MM.1S (cell line): ENCODE data around the gene ZNF469.

Source experiments
- DNase-seq: peaks from one replicate; pipeline ENCODE4 v3.0.0-alpha.2; 2015
- H2AFZ ChIP-seq: fragments of 300-600 bp; sonication (generic); 2 replicates; pipeline ENCODE4 v1.6.0; 2016; ENCODE audit warnings: antibody characterized with exemption, low read length
- H3F3A ChIP-seq: fragments of 300-600 bp; sonication (generic); 2 replicates; pipeline ENCODE4 v1.6.1; 2016; ENCODE audit warnings: mild to moderate bottlenecking, antibody characterized with exemption, low read length, moderate library complexity, mixed read lengths; ENCODE audit not compliant: insufficient read depth
- H3K27ac ChIP-seq: fragments of 300-600 bp; sonication (generic); 2 replicates; pipeline ENCODE4 v1.5.1; 2016; ENCODE audit warnings: mild to moderate bottlenecking, low read length
- H3K27me3 ChIP-seq: fragments of 300-600 bp; sonication (generic); replicated peaks from 2 replicates; pipeline ENCODE4 v1.6.0; 2016; ENCODE audit warnings: low read length; ENCODE audit not compliant: insufficient read depth
- H3K36me3 ChIP-seq: fragments of 300-600 bp; sonication (generic); replicated peaks from 2 replicates; pipeline ENCODE4 v1.6.1; 2016; ENCODE audit warnings: mild to moderate bottlenecking, low read length, mixed read lengths; ENCODE audit not compliant: insufficient read depth
- H3K4me1 ChIP-seq: fragments of 300-600 bp; sonication (generic); 2 replicates; pipeline ENCODE4 v1.6.1; 2016; ENCODE audit warnings: low read length, mixed read lengths
- H3K4me2 ChIP-seq: fragments of 300-600 bp; sonication (generic); 2 replicates; pipeline ENCODE4 v1.6.0; 2016; ENCODE audit warnings: low read depth, low read length
- H3K4me3 ChIP-seq: fragments of 300-600 bp; sonication (generic); 2 replicates; pipeline ENCODE4 v1.5.1; 2016; ENCODE audit warnings: low read length, mixed read lengths
- H3K79me2 ChIP-seq: fragments of 300-600 bp; sonication (generic); 2 replicates; pipeline ENCODE4 v1.6.1; 2016; ENCODE audit warnings: mixed run types, low read length, mixed read lengths
- H3K9ac ChIP-seq: fragments of 300-600 bp; sonication (generic); 2 replicates; pipeline ENCODE4 v1.6.1; 2016; ENCODE audit warnings: low read length, mixed read lengths
- H3K9me2 ChIP-seq: fragments of 300-600 bp; sonication (generic); replicated peaks from 2 replicates; pipeline ENCODE4 v1.6.1; 2016; ENCODE audit warnings: mild to moderate bottlenecking, low read length, mixed read lengths; ENCODE audit not compliant: insufficient read depth
- H3K9me3 ChIP-seq: fragments of 300-600 bp; sonication (generic); replicated peaks from 2 replicates; pipeline ENCODE4 v1.6.1; 2016; ENCODE audit warnings: mild to moderate bottlenecking, low read length, mixed read lengths; ENCODE audit not compliant: insufficient read depth
- H4K20me1 ChIP-seq: fragments of 300-600 bp; sonication (generic); 2 replicates; pipeline ENCODE4 v1.6.1; 2016; ENCODE audit warnings: mild to moderate bottlenecking, low read length, moderate library complexity, mixed read lengths; ENCODE audit not compliant: insufficient read depth
- CTCF ChIP-seq: fragments of 300-600 bp; sonication (generic); IDR thresholded peaks from 2 replicates; pipeline ENCODE4 v1.5.1; 2016; ENCODE audit warnings: antibody characterized with exemption, low read length, mixed read lengths
- EZH2 ChIP-seq: fragments of 300-600 bp; sonication (generic); optimal IDR thresholded peaks from 2 replicates; pipeline ENCODE3; 2017; ENCODE audit warnings: low read depth, mild to moderate bottlenecking, antibody characterized with exemption, low read length, mixed read lengths
- EZH2phosphoT487 ChIP-seq: fragments of 300-600 bp; sonication (generic); IDR thresholded peaks from 2 replicates; pipeline ENCODE4 v1.6.1; 2018; ENCODE audit warnings: antibody characterized with exemption, low read length

The ZNF469 gene

GRCh38 chr16:88374736-88375135 lies 8.0 kb upstream of the ZNF469 start:
- no peak overlapping the region for H3K4me3 ChIP-seq

GRCh38 chr16:88375236-88375975 lies 7.4 kb upstream of the ZNF469 start:
- Histone ChIP-seq H4K20me1 (no peaks in the 10 kb centered on the region), H3K36me3 (no peaks in the 10 kb centered on the region), H3K4me2 (no peak overlapping the region), H3K4me1 (no peaks in the 10 kb centered on the region), H2AFZ (no peak overlapping the region), H3F3A (no peaks in the 10 kb centered on the region), H3K79me2 (no peaks in the 10 kb centered on the region), H3K9ac (no peak overlapping the region), H3K4me3 (no peak overlapping the region), H3K9me3 (no peaks in the 10 kb centered on the region), H3K27ac (no peak overlapping the region), H3K27me3 (peaks cover 46% of the 10 kb centered on the region), H3K9me2 (no peaks in the 10 kb centered on the region)
- DNase-seq: no peak
- TF ChIP-seq EZH2phosphoT487 (no peak), EZH2 (no peak), CTCF (no peak)

More at GRCh38 chr16:88374736-88375135, 8.0 kb upstream of the ZNF469 start:
- Histone ChIP-seq H3K9me3 (no peaks in the 10 kb centered on the region), H3K9me2 (no peaks in the 10 kb centered on the region), H3K79me2 (no peaks in the 10 kb centered on the region), H3K27ac (no peak overlapping the region), H3K9ac (no peak overlapping the region), H2AFZ (no peak overlapping the region), H4K20me1 (no peaks in the 10 kb centered on the region), H3K36me3 (no peaks in the 10 kb centered on the region), H3K4me2 (no peak overlapping the region), H3K4me1 (no peaks in the 10 kb centered on the region), H3K27me3 (peaks cover 47% of the 10 kb centered on the region), H3F3A (no peaks in the 10 kb centered on the region)
- TF ChIP-seq CTCF: no peak
- no peak for TF ChIP-seq EZH2
- no peak for TF ChIP-seq EZH2phosphoT487
- no peak for DNase-seq

DNA sequence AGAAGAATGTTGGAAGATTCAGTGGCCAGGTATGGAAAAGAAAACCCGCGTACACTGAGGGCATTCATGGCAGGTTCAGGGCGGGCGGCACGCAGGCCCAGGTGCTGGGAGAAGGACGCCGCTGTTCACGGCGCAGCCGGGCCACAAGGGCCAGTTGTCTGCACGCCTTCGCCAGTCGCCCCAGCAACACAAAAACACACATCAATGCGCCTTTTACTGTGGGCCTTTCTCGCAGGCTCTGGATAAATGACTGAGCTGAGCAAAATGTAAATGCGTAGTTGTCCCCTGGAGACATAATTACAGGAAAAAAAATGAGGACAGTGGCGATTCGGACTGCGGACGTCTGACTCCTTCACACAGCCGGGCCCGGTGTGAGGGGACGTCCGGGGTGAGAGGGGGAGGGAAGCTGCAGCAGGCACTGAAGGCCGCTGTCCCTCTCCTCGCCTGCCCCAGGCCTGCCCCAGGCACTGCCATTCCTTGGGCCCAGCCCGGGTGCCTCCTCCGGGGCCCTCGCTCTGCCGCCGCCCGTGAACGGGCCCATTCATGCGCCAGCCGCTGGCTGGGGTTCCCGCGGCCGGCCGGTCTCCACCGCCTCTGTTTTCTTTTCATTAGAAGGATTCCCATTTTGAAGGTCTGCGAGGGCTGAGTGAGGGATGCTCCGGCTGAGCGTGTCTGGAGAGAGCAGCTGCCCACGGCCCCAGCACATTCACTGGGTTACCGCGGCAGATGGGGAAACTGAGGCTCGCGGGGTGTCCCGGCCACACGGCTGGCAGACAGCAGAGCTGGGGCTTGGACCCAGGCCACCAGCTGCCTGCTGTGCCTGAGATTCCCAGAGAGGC lies 6.5 kb upstream of the ZNF469 start:
- peaks cover 44% of the 10 kb centered on the region for H3K27me3 ChIP-seq
- H3K4me3 ChIP-seq: no peak overlapping the region
- H3K9me2 ChIP-seq: no peaks in the 10 kb centered on the region
- H3F3A ChIP-seq: no peaks in the 10 kb centered on the region
- TF ChIP-seq EZH2 (no peak), CTCF (no peak), EZH2phosphoT487 (no peak)
- H3K36me3 ChIP-seq: no peaks in the 10 kb centered on the region
- no peak overlapping the region for H3K4me2 ChIP-seq
- H3K9ac ChIP-seq: no peak overlapping the region
- no peak overlapping the region for H2AFZ ChIP-seq
- H3K9me3 ChIP-seq: no peaks in the 10 kb centered on the region
- H3K27ac ChIP-seq: no peak overlapping the region
- H3K79me2 ChIP-seq: no peaks in the 10 kb centered on the region
- no peaks in the 10 kb centered on the region for H4K20me1 ChIP-seq
- no peaks in the 10 kb centered on the region for H3K4me1 ChIP-seq
- DNase-seq: no peak
